NAMALWA (cell line): ENCODE measurements around the gene EPC2.
A peak's percentile ranks its signal among the peaks of the same experiment; 100 is the strongest.

Source experiments
- DNase-seq: peaks from one replicate; pipeline ENCODE4 v3.0.0-alpha.2; 2015; ENCODE audit warnings: low spot score

Gene EPC2

DNA sequence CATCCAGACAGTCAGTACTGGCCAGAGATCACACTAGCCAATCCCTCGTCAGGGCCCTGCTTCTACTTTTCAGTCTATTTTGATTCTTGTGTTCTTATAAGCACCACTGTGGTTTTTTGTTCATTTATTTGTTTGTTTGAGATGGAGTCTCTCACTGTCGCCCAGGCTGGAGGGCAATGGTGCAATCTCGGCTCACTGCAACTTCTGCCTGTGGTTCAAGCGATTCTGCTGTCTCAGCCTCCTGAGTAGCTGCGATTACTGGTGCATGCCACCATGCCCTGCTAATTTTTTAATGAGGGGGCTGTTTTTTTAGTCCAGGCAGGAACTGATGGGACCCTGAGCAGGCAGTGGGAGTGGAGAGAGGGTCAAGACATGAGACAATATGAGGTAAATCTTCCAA lies 165.5 kb downstream of the EPC2 start:
- DNase-seq: no peak

DNA sequence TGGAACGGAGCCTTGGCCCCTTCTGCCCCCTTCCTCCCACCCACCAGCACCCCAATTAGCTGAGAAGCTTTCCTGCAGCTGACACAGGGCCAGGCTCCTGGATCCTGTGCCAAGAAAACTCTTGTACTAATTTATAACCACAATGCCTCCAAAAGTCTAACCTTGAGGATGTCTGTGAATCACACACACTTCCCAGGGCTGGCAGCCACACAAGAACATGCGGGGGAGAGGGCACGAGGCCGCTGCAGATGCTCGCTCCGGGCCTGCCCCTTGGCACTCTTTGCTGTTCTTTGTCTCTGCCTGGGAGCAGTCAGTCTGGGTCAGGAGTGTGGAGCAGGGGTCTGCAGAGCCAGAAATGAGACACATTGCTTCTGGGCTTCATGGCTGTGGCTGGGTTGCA lies 167.8 kb downstream of the EPC2 start:
- DNase-seq: no peak

DNA sequence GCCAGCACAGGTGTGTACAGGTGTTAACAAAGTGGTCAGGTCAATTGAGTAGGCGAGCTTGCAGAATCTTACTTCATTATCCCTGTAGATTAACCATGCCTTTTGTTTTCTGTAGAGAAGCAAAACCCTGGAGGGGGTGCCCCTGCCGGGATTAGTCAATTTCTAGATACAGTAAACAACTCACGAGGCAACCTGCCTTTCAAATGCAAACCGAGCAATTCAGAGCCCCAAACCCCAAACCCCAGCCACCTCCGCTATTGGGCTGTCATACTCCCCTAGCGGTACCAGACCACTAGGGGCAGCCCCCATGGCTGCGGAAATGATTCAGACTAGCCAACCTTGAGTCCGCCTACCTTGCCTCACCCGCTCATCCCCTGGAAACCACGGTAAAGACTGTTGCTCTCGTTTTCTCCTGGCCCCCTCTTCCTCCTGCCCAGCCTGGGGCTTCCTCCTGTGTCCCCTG lies 169.1 kb downstream of the EPC2 start:
- DNase-seq: peak; percentile 28

DNA sequence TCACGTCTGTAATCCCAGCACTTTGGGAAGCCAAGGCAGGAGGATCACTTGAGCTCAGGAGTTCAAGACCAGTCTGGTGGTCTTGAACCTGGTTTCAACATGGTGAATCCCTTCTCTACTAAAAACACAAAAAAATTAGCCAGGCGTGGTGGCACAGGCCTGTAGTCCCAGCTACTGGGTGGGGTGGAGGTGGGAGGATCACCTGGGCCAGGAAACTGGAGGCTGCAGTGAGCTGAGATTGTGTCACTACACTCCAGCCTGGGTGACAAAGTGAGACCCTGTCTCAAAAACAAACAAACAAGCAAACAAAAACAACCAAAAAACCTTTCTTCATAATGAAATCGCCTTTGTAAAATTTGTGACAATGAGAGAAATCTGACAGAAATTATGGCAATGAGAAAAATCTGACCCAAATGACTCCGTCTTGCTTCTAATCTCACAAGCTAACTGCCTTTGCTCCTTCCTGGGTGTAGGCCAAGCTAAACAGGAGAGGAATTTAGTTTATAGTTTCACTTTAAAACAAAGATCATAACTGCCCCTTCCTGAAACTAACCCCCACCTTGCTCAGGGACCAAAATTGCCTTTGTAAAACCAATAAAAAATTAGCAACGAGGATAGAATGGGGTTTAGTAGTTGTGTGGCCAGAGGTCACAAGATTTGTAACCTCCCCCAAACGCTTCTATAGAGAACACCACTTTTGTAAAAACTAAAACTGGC lies 169.8 kb downstream of the EPC2 start:
- no peak for DNase-seq

DNA sequence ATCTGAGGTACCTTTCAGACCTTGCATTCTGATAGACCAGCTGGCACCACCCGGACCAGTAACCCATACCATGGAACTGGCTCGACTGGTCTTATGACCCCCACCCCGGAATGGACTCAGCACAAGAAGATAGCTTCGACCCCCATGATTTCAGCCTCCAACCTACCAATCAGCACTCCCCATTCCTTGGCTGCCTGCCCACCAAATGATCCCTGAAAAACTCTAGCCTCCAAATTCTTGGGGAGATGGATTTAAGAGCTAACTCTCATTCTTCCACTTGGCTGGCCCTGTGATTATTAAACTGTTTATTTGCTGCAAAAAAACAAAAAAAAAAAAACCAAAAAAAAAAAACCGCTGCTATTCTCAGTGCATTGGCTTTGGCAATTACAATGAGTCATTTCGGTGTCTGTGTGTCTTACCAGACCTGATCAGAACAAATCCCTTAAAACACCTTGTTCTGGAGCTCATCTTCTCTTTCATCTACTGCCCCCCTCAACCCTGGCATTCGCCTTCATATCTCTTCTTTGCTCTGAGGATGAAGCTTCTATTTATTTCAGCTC lies 170.4 kb downstream of the EPC2 start:
- DNase-seq: no peak

DNA sequence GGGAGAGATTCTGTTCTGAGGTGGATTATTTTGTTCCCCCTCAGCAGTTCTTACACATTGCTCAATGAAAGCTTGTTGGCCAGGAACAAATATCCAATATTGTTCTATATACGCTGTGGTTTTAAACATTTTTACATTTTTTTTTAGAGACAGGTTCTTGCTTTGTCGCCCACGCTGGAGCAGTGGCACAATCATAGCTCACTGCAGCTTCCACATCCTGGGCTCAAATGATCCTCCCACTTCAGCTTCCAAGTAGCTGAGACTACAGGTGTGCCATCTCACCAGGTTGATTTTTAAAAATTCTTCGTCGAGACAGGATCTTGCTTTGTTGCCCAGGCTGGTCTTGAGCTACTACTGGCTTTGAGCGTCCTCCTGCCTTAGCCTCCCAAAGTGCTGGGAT lies 171.6 kb downstream of the EPC2 start:
- DNase-seq: no peak

DNA sequence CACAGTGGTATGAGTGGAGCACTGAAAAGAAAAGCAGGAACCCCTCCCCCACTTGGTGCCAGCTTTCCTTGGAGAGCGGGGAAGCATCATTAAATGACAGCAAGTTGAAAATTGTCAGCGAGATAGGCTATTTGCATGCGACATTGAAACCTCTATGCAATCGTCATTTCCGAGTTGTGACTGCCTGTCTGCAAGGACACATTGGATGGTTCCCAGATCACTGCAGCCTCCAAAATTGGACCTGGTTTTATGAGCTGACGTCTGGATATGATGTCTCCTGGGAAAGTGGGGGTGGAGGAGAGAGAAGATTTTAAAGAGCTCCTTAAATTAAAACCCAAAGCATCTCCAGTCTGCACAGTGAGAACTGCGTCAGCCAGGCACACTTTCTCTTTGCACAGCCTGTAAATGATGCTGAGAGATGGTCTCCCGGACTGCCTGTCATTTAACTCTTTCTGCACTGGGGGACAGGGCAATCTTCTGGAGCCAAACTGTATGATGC lies 172.7 kb downstream of the EPC2 start:
- DNase-seq: no peak

DNA sequence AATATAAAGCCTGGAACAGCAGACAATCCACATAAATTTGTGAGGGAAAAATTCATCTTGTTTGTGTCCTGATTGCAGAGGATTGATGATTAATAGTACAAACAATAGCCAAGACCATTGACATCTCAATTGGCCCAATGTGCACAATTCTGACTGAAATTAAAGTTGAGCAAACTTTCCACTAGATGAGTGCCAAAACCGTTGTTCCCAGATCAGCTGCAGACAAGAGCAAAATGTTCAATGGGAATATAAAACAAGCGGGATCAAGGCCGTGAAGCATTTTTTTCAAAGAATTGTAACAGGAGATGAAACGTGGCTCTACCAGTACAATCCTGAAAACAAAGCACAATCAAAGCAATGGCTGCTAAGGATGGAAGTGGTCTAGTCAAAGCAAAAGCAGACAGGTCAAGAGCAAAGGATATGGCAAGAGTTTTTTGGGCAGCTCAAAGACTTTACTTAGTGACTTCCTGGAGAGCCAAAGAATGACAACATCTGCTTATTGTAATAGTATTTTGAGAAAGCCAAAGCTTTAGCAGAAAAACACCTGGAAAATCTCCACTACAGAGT lies 174.6 kb downstream of the EPC2 start:
- DNase-seq: no peak

DNA sequence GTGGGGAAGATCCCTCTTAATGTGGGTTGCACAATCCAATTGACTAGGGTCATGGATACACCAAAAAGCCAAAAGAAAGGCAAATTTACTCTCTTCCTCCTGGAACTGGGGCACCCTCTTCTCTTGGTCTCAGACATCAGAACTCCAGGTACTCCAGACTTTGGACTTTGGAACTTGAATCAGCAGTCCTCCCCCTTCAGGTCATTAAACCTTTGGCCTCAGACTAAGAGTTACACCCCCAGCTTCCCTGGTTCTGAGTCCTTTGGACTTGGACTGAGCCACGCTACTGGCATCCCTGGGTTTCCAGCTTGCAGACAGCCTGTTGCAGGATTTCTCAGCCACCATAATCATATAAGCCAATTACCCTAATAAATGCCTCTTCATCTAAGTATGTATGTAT lies 179.6 kb downstream of the EPC2 start:
- no peak for DNase-seq

DNA sequence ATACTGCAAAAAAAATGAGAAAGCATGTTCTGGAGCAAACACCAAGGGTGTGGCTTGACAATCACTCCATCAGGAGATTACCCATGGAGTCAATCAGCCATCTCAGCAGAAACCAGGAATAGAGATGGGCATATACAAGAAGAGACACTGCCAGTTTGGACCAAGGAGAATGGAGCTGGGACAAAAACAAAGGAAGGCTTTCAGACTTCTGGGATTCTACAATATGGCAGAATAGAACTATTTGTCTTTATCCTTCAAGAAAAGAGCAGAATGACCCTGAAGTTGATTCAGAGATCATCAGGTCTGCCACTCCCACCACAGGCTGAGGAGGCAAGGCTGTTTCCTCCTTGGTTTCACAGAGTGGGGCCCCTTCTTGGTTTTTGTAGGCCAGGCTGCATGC lies 182.2 kb downstream of the EPC2 start:
- no peak for DNase-seq

DNA sequence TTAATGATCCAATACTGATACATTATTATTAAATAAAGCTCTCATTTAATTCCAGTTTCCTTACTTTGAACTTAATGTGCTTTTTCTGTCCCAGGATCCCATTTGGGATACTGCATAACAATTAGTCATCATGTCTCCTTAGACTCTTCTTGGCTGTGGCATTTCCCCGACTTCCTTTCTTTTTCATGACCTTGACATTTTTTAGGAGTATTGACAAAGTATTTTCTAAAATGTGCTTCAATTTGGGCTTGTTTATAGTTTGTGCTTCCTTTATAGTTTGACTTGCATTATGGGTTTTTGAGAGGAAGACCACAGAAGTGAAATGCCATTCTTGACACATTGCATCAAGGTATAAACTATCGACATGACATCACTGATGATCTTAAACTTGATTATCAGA lies 184.4 kb downstream of the EPC2 start:
- no peak for DNase-seq

DNA sequence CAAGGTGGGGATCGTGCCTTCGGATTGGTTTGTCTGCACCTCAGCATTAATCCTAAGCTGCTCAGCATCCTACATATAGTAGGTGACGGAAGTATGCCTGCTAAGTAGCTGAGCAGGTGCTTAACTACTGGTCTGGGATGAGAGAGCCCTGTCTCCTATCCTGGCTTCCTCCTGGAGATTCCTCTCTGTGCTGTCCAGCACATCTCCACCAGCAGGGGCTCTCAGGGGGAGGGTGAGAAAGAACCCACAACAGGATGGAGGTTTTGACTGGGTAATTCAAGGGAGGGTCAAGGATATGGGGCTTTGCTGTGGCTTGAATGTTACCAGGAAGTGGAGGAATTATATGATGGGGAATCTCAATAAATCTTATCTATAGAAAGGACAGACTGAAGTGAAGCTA lies 185.1 kb downstream of the EPC2 start:
- no peak for DNase-seq

DNA sequence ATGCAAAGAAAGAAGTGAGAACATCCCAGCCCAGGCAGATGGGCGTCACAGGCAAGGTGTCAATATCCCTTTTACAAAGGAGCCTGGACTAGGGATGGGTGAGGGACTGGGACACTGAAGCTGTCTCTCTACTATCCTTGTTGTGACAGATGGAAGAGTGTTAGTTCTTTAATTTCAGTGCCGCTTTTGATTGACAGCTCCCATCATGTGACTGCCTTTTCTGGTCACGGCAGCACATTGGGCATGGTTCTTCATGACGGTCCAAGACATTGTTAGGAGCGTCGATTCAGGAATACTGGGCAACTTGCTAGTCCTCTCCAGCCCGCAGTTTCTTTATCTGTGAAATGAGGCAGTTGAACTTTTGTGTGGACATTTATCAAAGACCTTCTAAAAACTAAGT lies 188.1 kb downstream of the EPC2 start:
- DNase-seq: no peak
